MCF 10A (cell line): ENCODE data around the gene NCK2. TPM values are rescaled to one million over a fixed set of nuclear protein-coding genes. Genes with fewer than 3 reads are reported as not detected.

ENCODE experiments used
- BruUV-seq: library from RNA; stranded (reverse); fragments of 400-500 nt; replicated peaks from 2 replicates; lab custom pipeline; 2021; lab: Mats Ljungman, UMichigan
- CTCF ChIA-PET: fragments of 300-600 bp; sonication (Branson Sonifier 250); formaldehyde crosslinking; extraction: SDS; loops from one replicate; lab custom pipeline; 2021; ENCODE audit warnings: antibody characterized with exemption, inconsistent platforms; lab: Yijun Ruan, JAX
- POLR2A ChIA-PET: fragments of 300-600, 350-650 bp; sonication (Branson Sonifier 250); formaldehyde crosslinking; extraction: SDS; loops from one replicate; lab custom pipeline; 2020; ENCODE audit warnings: antibody characterized with exemption, inconsistent platforms; lab: Yijun Ruan, JAX
- DNase-seq: peaks from one replicate; pipeline ENCODE4 v3.0.0-alpha.2; 2018; ENCODE audit not compliant: unreplicated experiment
- H3K27ac Mint-ChIP-seq: one replicate; pipeline ENCODE4 v1.8.0; 2022; ENCODE audit warnings: mild to moderate bottlenecking, low read depth, mixed read lengths; ENCODE audit not compliant: unreplicated experiment
- H3K27me3 Mint-ChIP-seq: one replicate; pipeline ENCODE4 v1.8.0; 2022; ENCODE audit warnings: mixed read lengths; ENCODE audit not compliant: insufficient read depth, unreplicated experiment
- H3K36me3 Mint-ChIP-seq: one replicate; pipeline ENCODE4 v1.8.0; 2022; ENCODE audit warnings: mild to moderate bottlenecking, moderate library complexity, mixed read lengths; ENCODE audit not compliant: insufficient read depth, unreplicated experiment
- H3K4me1 Mint-ChIP-seq: one replicate; pipeline ENCODE4 v1.8.0; 2022; ENCODE audit warnings: mixed read lengths; ENCODE audit not compliant: insufficient read depth, unreplicated experiment
- H3K4me3 Mint-ChIP-seq: one replicate; pipeline ENCODE4 v1.8.0; 2022; ENCODE audit warnings: mild to moderate bottlenecking, moderate library complexity, mixed read lengths; ENCODE audit not compliant: unreplicated experiment
- H3K9me3 Mint-ChIP-seq: one replicate; pipeline ENCODE4 v1.8.0; 2022; ENCODE audit warnings: mixed read lengths; ENCODE audit not compliant: unreplicated experiment
- CTCF ChIP-seq: fragments of 200-600 bp; IDR thresholded peaks from one replicate; pipeline ENCODE4 v1.8.0; 2022; ENCODE audit warnings: antibody characterized with exemption, mild to moderate bottlenecking; ENCODE audit not compliant: unreplicated experiment
- intact Hi-C: fragments of 100-400 bp; cut with micrococcal nuclease; formaldehyde crosslinking; loops from 2 replicates; pipeline ENCODE4 v1.14.1; 2022
- total RNA-seq: library from RNA; stranded (reverse); gene quantifications from 2 replicates; pipeline ENCODE4 v1.2.3, GENCODE V29; 2022

NCK2 gene
- total RNA-seq, 1 experiment from 2014 or later, result 36.5 TPM

DNA sequence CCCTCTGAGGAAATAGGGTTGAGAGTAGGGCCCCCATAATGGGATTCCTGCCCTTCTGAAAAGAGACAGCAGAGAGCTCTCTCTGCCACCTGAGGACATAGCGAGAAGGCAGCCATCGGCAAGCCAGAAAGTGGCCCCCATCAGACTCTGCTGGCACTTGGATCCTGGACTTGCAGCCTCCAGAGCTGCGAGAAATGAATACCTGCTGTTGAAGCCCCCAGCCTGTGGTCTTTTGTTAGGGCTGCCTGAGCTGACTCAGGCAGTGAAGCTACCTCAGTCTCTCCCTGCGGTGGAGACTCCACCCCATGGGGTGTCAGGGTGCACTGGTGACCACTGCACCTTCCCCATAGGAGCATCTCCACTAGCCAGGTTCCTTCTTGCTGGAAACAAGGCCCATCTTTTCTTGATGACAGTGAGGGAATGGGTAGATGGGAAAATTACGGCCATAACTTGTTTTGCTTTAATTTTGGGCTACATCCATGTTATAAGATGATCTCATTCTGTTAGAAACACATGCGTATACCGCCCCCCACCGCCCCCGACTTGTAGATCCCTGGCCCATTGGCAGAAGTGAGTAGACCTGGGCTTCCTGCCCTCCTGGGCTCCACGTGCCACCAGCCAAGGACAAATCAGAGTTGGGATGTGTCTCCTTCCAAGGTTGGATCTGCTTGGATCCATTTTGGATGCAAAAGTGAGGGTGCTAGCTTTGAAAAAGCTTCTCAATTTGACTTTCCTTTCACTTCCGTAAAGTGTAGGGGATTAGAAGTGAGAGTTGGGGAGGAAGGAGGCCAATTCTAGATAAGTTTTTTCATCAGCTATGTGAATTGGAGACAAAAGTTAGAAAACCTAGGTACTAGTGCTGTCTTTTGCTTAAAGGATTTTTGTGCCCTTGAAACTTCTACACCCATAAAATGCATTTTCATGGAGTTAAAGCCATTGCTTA, 42.9 kb downstream of the NCK2 start:
- Mint-ChIP-seq H3K27me3 (no peaks in the 10 kb centered on the region), H3K9me3 (no peaks in the 10 kb centered on the region), H3K4me3 (no peak overlapping the region), H3K4me1 (peaks cover 7% of the 10 kb centered on the region), H3K36me3 (peaks cover 5% of the 10 kb centered on the region), H3K27ac (no peak overlapping the region)
- DNase-seq, result no peak
- TF ChIP-seq CTCF, result no peak
- intact Hi-C loops, result no loop called here
- BruUV-seq, result no TSS peak
- ChIA-PET CTCF (no interaction called here), POLR2A (no interaction called here)

DNA sequence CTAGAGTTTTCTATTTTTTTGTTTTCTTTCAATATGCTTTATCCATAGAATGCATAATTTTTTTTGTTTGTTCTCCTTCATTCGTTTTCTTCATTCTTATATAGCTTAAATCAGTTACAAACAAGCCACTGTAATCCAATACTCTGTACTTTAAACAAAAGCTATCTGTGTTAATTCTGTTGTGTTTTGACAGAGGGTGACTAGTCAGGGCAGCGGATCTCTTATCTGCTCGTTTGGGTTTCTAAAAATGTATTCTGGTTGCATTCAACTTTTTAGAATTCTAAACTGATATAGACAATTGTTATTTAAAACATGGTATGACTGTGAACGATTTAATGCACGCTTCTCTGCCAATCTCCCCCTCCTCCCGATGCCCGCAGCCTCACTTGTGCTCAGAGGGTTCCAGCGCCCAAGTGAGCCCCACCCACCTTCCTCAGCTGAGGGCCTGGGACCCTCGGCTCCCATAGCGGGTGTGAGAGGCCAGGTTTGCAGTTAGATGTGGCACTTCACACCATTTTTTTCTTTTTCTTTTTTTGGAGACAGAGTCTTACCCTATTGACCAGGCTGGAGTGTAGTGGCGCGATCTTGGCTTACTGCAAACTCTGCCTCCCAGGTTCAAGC, 44.1 kb downstream of the NCK2 start:
- Mint-ChIP-seq H3K36me3 (peaks cover 5% of the 10 kb centered on the region), H3K4me1 (peaks cover 7% of the 10 kb centered on the region), H3K9me3 (no peaks in the 10 kb centered on the region), H3K27ac (no peak overlapping the region), H3K4me3 (no peak overlapping the region), H3K27me3 (no peaks in the 10 kb centered on the region)
- no peak for DNase-seq
- no TSS peak for BruUV-seq
- POLR2A ChIA-PET, result interaction anchor here (0.6 kb wide), 1 partner anchor 267 kb away, joined by 3 read pairs; no protein-coding TSS in a partner anchor
- intact Hi-C loops, result no loop called here
- CTCF ChIA-PET, result interaction anchor here (0.7 kb wide), 2 partner anchors 23 to 754 kb away, joined by 3 read pairs; no protein-coding TSS in a partner anchor
- TF ChIP-seq CTCF, result no peak

DNA sequence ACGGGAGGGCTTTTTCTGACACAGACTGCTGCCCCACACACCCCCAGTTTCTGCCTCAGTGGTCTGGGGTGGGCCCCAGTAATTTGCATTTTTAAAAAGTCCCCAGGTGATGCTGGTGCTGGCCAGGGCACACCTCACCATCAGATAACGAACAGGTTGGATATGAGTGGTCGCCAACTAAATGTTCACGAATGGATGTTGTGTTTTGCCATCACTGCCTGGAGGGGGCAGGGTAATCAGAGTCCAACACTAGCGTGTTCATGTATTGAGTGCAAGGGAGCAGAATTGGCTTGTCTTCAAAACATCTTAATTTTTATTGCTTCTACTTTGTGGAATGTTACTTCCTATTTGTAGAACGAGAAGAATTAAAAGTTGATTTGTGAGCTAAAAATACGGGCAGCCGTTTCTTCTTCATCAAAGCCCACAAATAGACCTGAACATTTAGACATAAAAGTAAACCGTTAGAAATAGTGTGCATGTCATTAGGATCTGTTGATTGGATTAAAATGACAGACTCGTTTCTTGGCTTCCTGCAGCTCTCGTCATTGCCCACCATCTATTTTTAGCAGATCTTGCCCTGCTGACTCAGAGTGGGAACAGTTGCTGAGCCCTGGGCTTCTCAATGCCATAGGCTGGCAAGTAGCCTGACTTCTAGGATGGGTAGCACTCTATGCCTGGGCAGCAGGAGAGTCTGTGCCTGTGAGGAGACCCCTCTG, 45.2 kb downstream of the NCK2 start:
- H3K36me3 Mint-ChIP-seq, result peaks cover 5% of the 10 kb centered on the region

More for the DNA sequence above, 45.2 kb downstream of the NCK2 start:
- Mint-ChIP-seq H3K9me3 (no peaks in the 10 kb centered on the region), H3K4me3 (no peak overlapping the region), H3K27me3 (no peaks in the 10 kb centered on the region), H3K4me1 (peaks cover 7% of the 10 kb centered on the region), H3K27ac (no peak overlapping the region)
- intact Hi-C loops, result loop anchor here (10.0 kb wide), 1 partner anchor 65 kb away; no protein-coding TSS in a partner anchor
- no TSS peak for BruUV-seq
- TF ChIP-seq CTCF, result no peak
- peak; percentile 70 for DNase-seq
- ChIA-PET CTCF (interaction anchor here (0.7 to 1.3 kb wide), 4 partner anchors 9 to 448 kb away, joined by 3 read pairs; no protein-coding TSS in a partner anchor), POLR2A (interaction anchor here (1.0 to 1.5 kb wide), 2 partner anchors 21 to 44 kb away, joined by 3 to 5 read pairs; no protein-coding TSS in a partner anchor)
